Stimulated activated CD8-positive, alpha-beta memory T cell treated with anti-CD3 and anti-CD28 coated beads, Interleukin-12 subunit alpha, Interleukin-12 subunit beta, amount 100 ng/mL, for 1 hour (primary cell): Measurements from ENCODE around the gene NEU2.
"Not testable (repeated sequence)": the region's sequence is repeated elsewhere in the genome, so short reads cannot be mapped to it uniquely, and the experiment has no call there.

Experiments used
- DNase-seq: peaks from one replicate; pipeline ENCODE4 v3.0.0-alpha.2; 2020; ENCODE audit warnings: low read depth

NEU2 gene

GRCh38 chr2:233010569-233011267 lies 21.8 kb upstream of the NEU2 start:
- DNase-seq = no peak

GRCh38 chr2:233011268-233011650 lies 21.2 kb upstream of the NEU2 start:
- no peak for DNase-seq

- DNase-seq = no peak
Measured at GRCh38 chr2:233011702-233012131, 20.8 kb upstream of the NEU2 start.

- DNase-seq = no peak
Measured at GRCh38 chr2:233012301-233012971, 20.0 kb upstream of the NEU2 start.

GRCh38 chr2:233013027-233013461 lies 19.4 kb upstream of the NEU2 start, which contains the start of gene NGEF:
NGEF (minus strand) TSS chr2:233013256; CDS start chr2:232974890, 38,366 bp downstream.
- DNase-seq = no peak

GRCh38 chr2:233013650-233014049 lies 18.8 kb upstream of the NEU2 start:
- DNase-seq = no peak

- DNase-seq = no peak
Measured at GRCh38 chr2:233015019-233015645, 17.3 kb upstream of the NEU2 start.

GRCh38 chr2:233017947-233018346 lies 14.5 kb upstream of the NEU2 start:
- no peak for DNase-seq

GRCh38 chr2:233019610-233020009 lies 12.9 kb upstream of the NEU2 start:
- not testable (repeated sequence) for DNase-seq

GRCh38 chr2:233020454-233020853 lies 12.0 kb upstream of the NEU2 start:
- DNase-seq = no peak

- no peak for DNase-seq
Measured at GRCh38 chr2:233021771-233022170, 10.7 kb upstream of the NEU2 start.

GRCh38 chr2:233022561-233022960 lies 9.9 kb upstream of the NEU2 start:
- no peak for DNase-seq

- DNase-seq = no peak
Measured at GRCh38 chr2:233023007-233023760, 9.3 kb upstream of the NEU2 start.

- no peak for DNase-seq
Measured at GRCh38 chr2:233023761-233024410, 8.6 kb upstream of the NEU2 start.

- no peak for DNase-seq
Measured at GRCh38 chr2:233025706-233026105, 6.8 kb upstream of the NEU2 start.

- DNase-seq = no peak
Measured at GRCh38 chr2:233026198-233026813, 6.2 kb upstream of the NEU2 start.

GRCh38 chr2:233029321-233029720 lies 3.2 kb upstream of the NEU2 start:
- no peak for DNase-seq

GRCh38 chr2:233031556-233032500 lies 644 bp upstream of the NEU2 start:
- DNase-seq = no peak

- DNase-seq = no peak
Measured at GRCh38 chr2:233033672-233034071, 1.2 kb downstream of the NEU2 start.
